HCT116 (cell line): Measurements from ENCODE around the gene ALK. TPM values are rescaled to one million over a fixed set of nuclear protein-coding genes. Genes with fewer than 3 reads are reported as not detected.

ENCODE experiments used
- ATAC-seq: fragments of 200-7000 bp; cut with Tn5 transposase; 2 replicates; pipeline ENCODE4 v1.9.1; 2020; ENCODE audit warnings: mild to moderate bottlenecking, moderate library complexity
- BruUV-seq: library from RNA; stranded (reverse); fragments of 400-500 nt; replicated peaks from 2 replicates; lab custom pipeline; 2021; lab: Mats Ljungman, UMichigan
- CTCF ChIA-PET: fragments of 300-600 bp; sonication (Branson Sonifier 250); formaldehyde crosslinking; loops from one replicate; lab custom pipeline; 2021; ENCODE audit warnings: antibody characterized with exemption; lab: Charles Lee
- POLR2A ChIA-PET: fragments of 300-600, 350-600 bp; sonication (Branson Sonifier 250); formaldehyde crosslinking; loops from one replicate; lab custom pipeline; 2021; ENCODE audit warnings: antibody characterized with exemption; lab: Charles Lee
- RAD21 ChIA-PET, 2 experiments: fragments of 300-600 bp; sonication (Branson Sonifier 250); formaldehyde crosslinking; loops; one replicate each; lab custom pipeline; 2023; ENCODE audit warnings: low total read pairs in 2 of 2; ENCODE audit not compliant: uncharacterized antibody in 2 of 2, unreplicated experiment in 2 of 2, low non-redundant PET in 1 of 2; lab: Charles Lee
- DNase-seq: peaks from one replicate; pipeline ENCODE4 v3.0.0-alpha.2; 2010; ENCODE audit warnings: low read depth, low spot score
- H2AFZ ChIP-seq: fragments of 200-600 bp; shearing (Covaris generic), sonication (generic); 2 replicates; pipeline ENCODE4 v1.6.1; 2017; ENCODE audit warnings: low read depth, mixed run types, mixed read lengths, antibody characterized with exemption, low read length; ENCODE audit not compliant: poor library complexity, severe bottlenecking
- H3K27ac ChIP-seq: 2 replicates; pipeline ENCODE4 v1.5.1; 2012; ENCODE audit warnings: low read depth, low read length
- H3K27me3 ChIP-seq: fragments of 200-600 bp; sonication (generic); 2 replicates; pipeline ENCODE4 v1.6.1; 2016; ENCODE audit warnings: mixed run types, low read length, mixed read lengths; ENCODE audit not compliant: insufficient read depth
- H3K36me3 ChIP-seq, 2 experiments: fragments of 200-500 bp in 1 of 2; fragments of 200-600 bp in 1 of 2; sonication (Bioruptor generic) in 1 of 2; sonication (generic) in 1 of 2; 2 replicates each; pipeline versions ENCODE4 v1.5.1 to v1.6.1; 2014 to 2016; ENCODE audit warnings: low read length in 2 of 2, inconsistent platforms in 1 of 2, mixed read lengths in 1 of 2, mixed run types in 1 of 2; ENCODE audit not compliant: insufficient read depth in 2 of 2, control insufficient read depth in 1 of 2
- H3K4me1 ChIP-seq, 2 experiments: fragments of 200-600 bp in 1 of 2; sonication (generic) in 1 of 2; 2 replicates each; pipeline versions ENCODE4 v1.5.1 to v1.6.1; 2012 to 2017; ENCODE audit warnings: low read length in 2 of 2, inconsistent platforms in 1 of 2, mild to moderate bottlenecking in 1 of 2, mixed read lengths in 1 of 2, mixed run types in 1 of 2, moderate library complexity in 1 of 2; ENCODE audit not compliant: insufficient read depth in 2 of 2, control insufficient read depth in 1 of 2
- H3K4me2 ChIP-seq: fragments of 200-600 bp; sonication (generic); 2 replicates; pipeline ENCODE4 v1.6.1; 2017; ENCODE audit warnings: mixed run types, low read length, mixed read lengths
- H3K4me3 ChIP-seq, 2 experiments: fragments of 200-600 bp in 1 of 2; sonication (generic) in 1 of 2; replicated peaks in 1 of 2; 2 replicates each; pipeline ENCODE4 v1.5.1; 2011 to 2016; ENCODE audit warnings: low read length in 2 of 2, control low read depth in 1 of 2, low read depth in 1 of 2, mild to moderate bottlenecking in 1 of 2, mixed read lengths in 1 of 2, mixed run types in 1 of 2
- H3K79me2 ChIP-seq: fragments of 200-600 bp; sonication (generic); 2 replicates; pipeline ENCODE4 v1.6.1; 2017; ENCODE audit warnings: mild to moderate bottlenecking, mixed run types, low read length, moderate library complexity, mixed read lengths; ENCODE audit not compliant: insufficient read depth
- H3K9ac ChIP-seq: fragments of 200-600 bp; sonication (generic); 2 replicates; pipeline ENCODE4 v1.6.1; 2016; ENCODE audit warnings: low read length, mixed read lengths
- H3K9me2 ChIP-seq: fragments of 200-600 bp; sonication (generic), shearing (Covaris generic); 2 replicates; pipeline ENCODE4 v1.6.1; 2017; ENCODE audit warnings: mixed run types, mild to moderate bottlenecking, moderate library complexity; ENCODE audit not compliant: insufficient read depth
- H3K9me3 ChIP-seq, 2 experiments: fragments of 200-500 bp in 1 of 2; fragments of 200-600 bp in 1 of 2; sonication (Bioruptor generic) in 1 of 2; sonication (generic) in 1 of 2; 2 replicates each; pipeline ENCODE4 v1.6.1; 2014 to 2017; ENCODE audit warnings: low read length in 2 of 2, mixed read lengths in 2 of 2, inconsistent platforms in 1 of 2, low read depth in 1 of 2, mild to moderate bottlenecking in 1 of 2, mixed run types in 1 of 2, moderate library complexity in 1 of 2; ENCODE audit not compliant: control insufficient read depth in 1 of 2, insufficient read depth in 1 of 2
- H4K20me1 ChIP-seq: fragments of 200-600 bp; sonication (generic), shearing (Covaris generic); 2 replicates; pipeline ENCODE4 v1.6.1; 2017; ENCODE audit warnings: mixed run types, mild to moderate bottlenecking, moderate library complexity; ENCODE audit not compliant: insufficient read depth
- ATF3 ChIP-seq: IDR thresholded peaks from 2 replicates; pipeline ENCODE4 v1.6.1; 2012
- CTCF ChIP-seq, 3 experiments: fragments of 200-600 bp in 1 of 3; sonication (generic) in 1 of 3; IDR thresholded peaks in 2 of 3; conservative IDR thresholded peaks in 1 of 3; 2 replicates each; pipeline ENCODE4 v1.5.1; 2012 to 2017; ENCODE audit warnings: low read depth in 2 of 3, low read length in 2 of 3, antibody characterized with exemption in 1 of 3, borderline replicate concordance in 1 of 3, control low read depth in 1 of 3, mild to moderate bottlenecking in 1 of 3, mixed read lengths in 1 of 3, mixed run types in 1 of 3, moderate library complexity in 1 of 3; ENCODE audit not compliant: insufficient read depth in 1 of 3
- ELF1 ChIP-seq: IDR thresholded peaks from 2 replicates; pipeline ENCODE4 v1.6.1; 2012; ENCODE audit warnings: low read depth, borderline replicate concordance
- MAX ChIP-seq: IDR thresholded peaks from 2 replicates; pipeline ENCODE4 v1.6.1; 2012
- SP1 ChIP-seq: IDR thresholded peaks from 2 replicates; pipeline ENCODE4 v1.6.1; 2012; ENCODE audit warnings: low read depth
- SRF ChIP-seq: IDR thresholded peaks from 2 replicates; pipeline ENCODE4 v1.6.1; 2012; ENCODE audit warnings: low read depth
- ZNF274 ChIP-seq: fragments of 200-500 bp; sonication (Bioruptor generic); IDR thresholded peaks from 2 replicates; pipeline ENCODE4 v1.6.1; 2014; ENCODE audit warnings: mild to moderate bottlenecking, low read depth, low read length, inconsistent platforms
- intact Hi-C: fragments of 100-400 bp; cut with micrococcal nuclease; formaldehyde crosslinking; loops from 2 replicates; pipeline ENCODE4 v1.10.0; 2022
- total RNA-seq: library from RNA; stranded (reverse); gene quantifications from one replicate; pipeline ENCODE4 v1.2.1, GENCODE V29; 2021; ENCODE audit not compliant: unreplicated experiment

The ALK gene
- total RNA-seq, 1 experiment from 2014 or later, result not detected

GRCh38 chr2:29420464-29420863 lies 500.9 kb downstream of the ALK start:
- Histone ChIP-seq H2AFZ (no peak overlapping the region), H3K36me3 (no peaks in the 10 kb centered on the region), H3K27ac (no peak overlapping the region), H3K9me3 (no peaks in the 10 kb centered on the region), H3K27me3 (peaks cover 77% of the 10 kb centered on the region), H4K20me1 (no peaks in the 10 kb centered on the region), H3K79me2 (no peaks in the 10 kb centered on the region), H3K4me3 (no peak overlapping the region), H3K4me2 (no peak overlapping the region), H3K9me2 (no peaks in the 10 kb centered on the region), H3K9ac (no peak overlapping the region), H3K4me1 (no peaks in the 10 kb centered on the region)
- CTCF ChIA-PET, result interaction anchor here (0.7 kb wide), 1 partner anchor 61 kb away, joined by 3 read pairs; no protein-coding TSS in a partner anchor
- ATAC-seq (no peak), DNase-seq (no peak)
- no TSS peak for BruUV-seq
- RAD21 ChIA-PET, result interaction anchor here in 1 of 2 experiments (0.7 kb wide), 1 partner anchor 222 kb away, joined by 3 read pairs; no protein-coding TSS in a partner anchor
- TF ChIP-seq ZNF274 (no peak), SRF (no peak), MAX (no peak), SP1 (no peak), ATF3 (no peak)
- POLR2A ChIA-PET, result no interaction called here
- intact Hi-C loops, result no loop called here

GRCh38 chr2:29417630-29418029 lies 503.8 kb downstream of the ALK start:
- no peak overlapping the region for H3K4me3 ChIP-seq
- RAD21 ChIA-PET, result no interaction called here
- H3K4me1 ChIP-seq, result no peaks in the 10 kb centered on the region
- CTCF ChIA-PET, result no interaction called here
- POLR2A ChIA-PET, result no interaction called here
- peak; percentile 69 for ATAC-seq
- no peak overlapping the region for H3K4me2 ChIP-seq
- H3K27ac ChIP-seq, result no peak overlapping the region
- no peaks in the 10 kb centered on the region for H4K20me1 ChIP-seq
- H3K36me3 ChIP-seq, result no peaks in the 10 kb centered on the region
- no peak overlapping the region for H3K9ac ChIP-seq
- no peaks in the 10 kb centered on the region for H3K9me2 ChIP-seq
- no peaks in the 10 kb centered on the region for H3K79me2 ChIP-seq
- intact Hi-C loops, result no loop called here
- H2AFZ ChIP-seq, result no peak overlapping the region
- H3K27me3 ChIP-seq, result peaks cover 58% of the 10 kb centered on the region
- no peaks in the 10 kb centered on the region for H3K9me3 ChIP-seq
- TF ChIP-seq ELF1 (no peak), CTCF (IDR thresholded peaks at IDR 0.05 in 2 of 3, conservative IDR thresholded peaks at IDR 0.05 in 1 of 3; ENCODE audit: borderline replicate concordance in 1 of 3, insufficient read depth in 1 of 3, low read depth in 2 of 3, low read length in 2 of 3) (peak in 2 of 3 experiments; percentile 14 to 33; a peak in 2 of 6 replicates)
- TF ChIP-seq, all 23 proteins: peak for 1
- no TSS peak for BruUV-seq
- DNase-seq, result no peak
